T-helper 1 cell treated with Interleukin-12 subunit alpha and Interleukin-12 subunit beta and Interleukin-4 antibody, amounts not matched to agents 30 μg/mL and 1 μg/mL, for 36 hours (primary cell): ENCODE results near the gene EXOC3L1.

Experiments
- H3K27ac Mint-ChIP-seq: one replicate; pipeline ENCODE4 v1.8.0; 2021; ENCODE audit warnings: mild to moderate bottlenecking, mixed read lengths
- H3K27me3 Mint-ChIP-seq: one replicate; pipeline ENCODE4 v1.8.0; 2021; ENCODE audit warnings: low read depth, mixed read lengths
- H3K36me3 Mint-ChIP-seq: one replicate; pipeline ENCODE4 v1.8.0; 2021; ENCODE audit warnings: low read depth, mixed read lengths
- H3K4me1 Mint-ChIP-seq: one replicate; pipeline ENCODE4 v1.8.0; 2021; ENCODE audit warnings: low read depth, mixed read lengths
- H3K4me3 Mint-ChIP-seq: one replicate; pipeline ENCODE4 v1.8.0; 2021; ENCODE audit warnings: mild to moderate bottlenecking, moderate library complexity, mixed read lengths
- H3K9me3 Mint-ChIP-seq: one replicate; pipeline ENCODE4 v1.8.0; 2021; ENCODE audit warnings: mixed read lengths

EXOC3L1 gene

GRCh38 chr16:67173323-67173722 is 16.6 kb downstream of the EXOC3L1 start:
- Mint-ChIP-seq H3K27ac (peak overlapping the region; percentile 83), H3K4me3 (peak overlapping the region; percentile 89), H3K9me3 (no peaks in the 10 kb centered on the region), H3K27me3 (no peaks in the 10 kb centered on the region), H3K4me1 (peaks cover 62% of the 10 kb centered on the region), H3K36me3 (peaks cover 36% of the 10 kb centered on the region)

- no peaks in the 10 kb centered on the region for H3K9me3 Mint-ChIP-seq
- peak overlapping the region; percentile 91 for H3K4me3 Mint-ChIP-seq
- peaks cover 61% of the 10 kb centered on the region for H3K4me1 Mint-ChIP-seq
- H3K27ac Mint-ChIP-seq = peak overlapping the region; percentile 86
- H3K36me3 Mint-ChIP-seq = peaks cover 36% of the 10 kb centered on the region
- H3K27me3 Mint-ChIP-seq = peaks cover 8% of the 10 kb centered on the region
These were observed 18.8 kb downstream of the EXOC3L1 start for GRCh38 chr16:67170949-67171649.

GRCh38 chr16:67170168-67170948 is 19.6 kb downstream of the EXOC3L1 start, which contains the start of gene NOL3:
Gene NOL3 (plus strand): TSS chr16:67170538.
- H3K4me1 Mint-ChIP-seq = peaks cover 54% of the 10 kb centered on the region
- peak within 1 kb of the TSS; percentile 91 for H3K4me3 Mint-ChIP-seq
- H3K9me3 Mint-ChIP-seq = no peaks in the 10 kb centered on the region
- H3K27ac Mint-ChIP-seq = peak within 1 kb of the TSS; percentile 94
- H3K27me3 Mint-ChIP-seq = peaks cover 10% of the 10 kb centered on the region
- H3K36me3 Mint-ChIP-seq = peaks cover 30% of the 10 kb centered on the region

GRCh38 chr16:67169642-67170167 is 20.2 kb downstream of the EXOC3L1 start:
- peaks cover 15% of the 10 kb centered on the region for H3K27me3 Mint-ChIP-seq
- H3K36me3 Mint-ChIP-seq = peaks cover 33% of the 10 kb centered on the region
- H3K9me3 Mint-ChIP-seq = no peaks in the 10 kb centered on the region
- H3K4me3 Mint-ChIP-seq = peak overlapping the region; percentile 91
- peaks cover 55% of the 10 kb centered on the region for H3K4me1 Mint-ChIP-seq
- peak overlapping the region; percentile 94 for H3K27ac Mint-ChIP-seq

DNA sequence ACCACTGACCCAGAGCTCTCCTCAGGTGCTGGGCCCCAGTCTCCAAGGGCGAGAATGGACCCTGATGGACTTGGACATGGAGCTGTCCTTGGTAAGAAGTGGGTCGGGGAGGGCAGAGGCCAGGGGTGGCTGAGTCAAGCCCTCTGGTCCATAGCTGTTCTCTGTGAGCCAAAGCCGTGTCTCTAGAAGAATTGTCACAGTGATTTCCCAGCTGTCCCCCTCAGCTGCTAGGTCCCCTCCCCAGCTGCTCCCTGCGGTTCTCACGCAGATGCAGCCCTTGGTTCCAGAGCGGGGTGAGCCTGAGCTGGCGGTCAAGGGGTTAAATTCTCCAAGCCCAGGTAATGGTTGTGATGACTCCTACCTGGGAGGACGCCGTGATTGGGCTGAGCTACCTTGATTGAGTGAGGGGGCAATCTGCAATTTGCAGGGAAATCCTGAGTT is 20.9 kb downstream of the EXOC3L1 start:
- peaks cover 33% of the 10 kb centered on the region for H3K36me3 Mint-ChIP-seq
- peaks cover 57% of the 10 kb centered on the region for H3K4me1 Mint-ChIP-seq
- H3K27me3 Mint-ChIP-seq = peaks cover 18% of the 10 kb centered on the region
- H3K4me3 Mint-ChIP-seq = peak overlapping the region; percentile 14
- no peaks in the 10 kb centered on the region for H3K9me3 Mint-ChIP-seq
- H3K27ac Mint-ChIP-seq = no peak overlapping the region

GRCh38 chr16:67167588-67167987 is 22.3 kb downstream of the EXOC3L1 start:
- Mint-ChIP-seq H3K36me3 (peaks cover 24% of the 10 kb centered on the region), H3K4me1 (peaks cover 46% of the 10 kb centered on the region), H3K27ac (no peak overlapping the region), H3K9me3 (no peaks in the 10 kb centered on the region), H3K27me3 (peaks cover 19% of the 10 kb centered on the region), H3K4me3 (peak overlapping the region; percentile 35)

- H3K4me3 Mint-ChIP-seq = peak overlapping the region; percentile 54
- peaks cover 23% of the 10 kb centered on the region for H3K36me3 Mint-ChIP-seq
- peak overlapping the region; percentile 41 for H3K27ac Mint-ChIP-seq
These were observed 23.3 kb downstream of the EXOC3L1 start for GRCh38 chr16:67166598-67167168.

GRCh38 chr16:67166110-67166547 is 23.8 kb downstream of the EXOC3L1 start:
- H3K36me3 Mint-ChIP-seq = peaks cover 21% of the 10 kb centered on the region
- H3K27ac Mint-ChIP-seq = no peak overlapping the region
- peak overlapping the region; percentile 54 for H3K4me3 Mint-ChIP-seq
- peaks cover 47% of the 10 kb centered on the region for H3K4me1 Mint-ChIP-seq
- peaks cover 19% of the 10 kb centered on the region for H3K27me3 Mint-ChIP-seq
- no peaks in the 10 kb centered on the region for H3K9me3 Mint-ChIP-seq

More at GRCh38 chr16:67166598-67167168, 23.3 kb downstream of the EXOC3L1 start:
- Mint-ChIP-seq H3K4me1 (peaks cover 50% of the 10 kb centered on the region), H3K27me3 (peaks cover 19% of the 10 kb centered on the region), H3K9me3 (no peaks in the 10 kb centered on the region)

GRCh38 chr16:67165121-67166078 is 24.5 kb downstream of the EXOC3L1 start:
- Mint-ChIP-seq H3K27me3 (peaks cover 19% of the 10 kb centered on the region), H3K9me3 (no peaks in the 10 kb centered on the region), H3K27ac (peak overlapping the region; percentile 41), H3K4me1 (peaks cover 45% of the 10 kb centered on the region), H3K4me3 (peak overlapping the region; percentile 51), H3K36me3 (peaks cover 22% of the 10 kb centered on the region)

- Mint-ChIP-seq H3K9me3 (no peaks in the 10 kb centered on the region), H3K4me3 (peak within 1 kb of the TSS; percentile 68), H3K27me3 (peaks cover 19% of the 10 kb centered on the region), H3K27ac (peak within 1 kb of the TSS; percentile 41), H3K36me3 (peaks cover 22% of the 10 kb centered on the region), H3K4me1 (peaks cover 39% of the 10 kb centered on the region)
These were observed 25.3 kb downstream of the EXOC3L1 start, which contains the start of gene HSF4 for GRCh38 chr16:67164599-67165061. Gene HSF4 (plus strand): TSS chr16:67164745. CDS start chr16:67164812, 67 bp downstream.

- Mint-ChIP-seq H3K27me3 (peaks cover 19% of the 10 kb centered on the region), H3K4me3 (peak overlapping the region; percentile 68), H3K36me3 (peaks cover 22% of the 10 kb centered on the region), H3K9me3 (no peaks in the 10 kb centered on the region), H3K4me1 (peaks cover 37% of the 10 kb centered on the region), H3K27ac (peak overlapping the region; percentile 41)
These were observed 25.9 kb downstream of the EXOC3L1 start for GRCh38 chr16:67163999-67164558.

DNA sequence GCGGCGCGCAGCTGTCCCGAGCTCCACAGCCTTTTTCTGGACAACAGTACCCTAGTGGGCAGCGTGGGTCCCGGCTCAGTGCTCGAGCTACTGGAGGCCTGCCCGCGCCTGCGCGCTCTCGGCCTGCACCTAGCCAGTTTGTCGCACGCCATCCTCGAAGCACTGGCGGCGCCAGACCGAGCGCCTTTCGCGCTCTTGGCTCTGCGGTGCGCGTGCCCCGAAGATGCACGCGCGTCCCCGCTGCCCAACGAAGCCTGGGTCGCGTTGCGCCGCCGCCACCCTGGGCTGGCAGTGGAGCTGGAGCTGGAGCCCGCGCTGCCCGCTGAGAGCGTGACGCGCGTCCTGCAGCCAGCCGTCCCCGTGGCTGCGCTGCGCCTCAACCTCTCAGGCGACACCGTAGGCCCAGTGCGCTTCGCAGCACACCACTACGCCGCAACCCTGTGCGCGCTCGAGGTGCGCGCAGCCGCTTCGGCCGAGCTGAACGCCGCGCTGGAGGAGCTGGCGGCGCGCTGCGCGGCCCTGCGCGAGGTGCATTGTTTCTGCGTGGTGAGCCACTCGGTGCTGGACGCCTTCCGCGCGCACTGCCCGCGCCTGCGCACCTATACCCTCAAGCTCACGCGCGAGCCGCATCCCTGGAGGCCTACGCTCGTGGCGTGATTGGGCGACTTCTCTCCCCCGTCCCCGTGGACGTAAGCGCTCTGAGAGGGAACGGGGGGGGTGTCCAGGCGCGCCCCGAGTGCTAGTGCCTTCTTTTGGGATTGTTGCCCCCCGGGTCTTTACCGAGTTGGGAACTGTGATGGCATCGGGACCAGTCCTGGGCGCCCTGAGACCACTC is 26.6 kb downstream of the EXOC3L1 start:
- Mint-ChIP-seq H3K36me3 (peaks cover 26% of the 10 kb centered on the region), H3K4me3 (peak overlapping the region; percentile 68), H3K4me1 (peaks cover 39% of the 10 kb centered on the region), H3K27me3 (peaks cover 19% of the 10 kb centered on the region), H3K9me3 (no peaks in the 10 kb centered on the region), H3K27ac (peak overlapping the region; percentile 41)
